ENCODE data around the gene POLR1A.
A peak's percentile ranks its signal among the peaks of the same experiment; 100 is the strongest.

POLR1A gene

DNA sequence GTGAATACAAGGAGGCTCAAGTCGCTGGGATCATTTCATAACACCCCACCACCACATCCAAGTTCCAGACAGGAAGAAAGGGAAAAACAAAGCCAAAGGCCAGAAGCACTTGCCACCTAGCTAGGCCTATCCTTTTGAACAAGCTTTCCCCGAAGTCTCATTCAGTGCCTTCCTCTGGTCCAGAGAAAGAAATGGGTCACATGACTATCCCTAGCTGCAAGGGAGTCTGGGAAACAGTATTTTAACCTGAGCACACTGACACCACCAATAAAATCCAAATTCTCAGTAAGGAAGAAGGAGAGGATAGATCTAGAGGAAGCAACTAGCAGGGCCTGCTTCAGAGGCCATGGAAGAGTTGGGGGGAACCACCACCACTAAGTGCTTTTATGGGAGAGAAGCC, 91.2 kb downstream of the POLR1A start:
- ATAC-seq (replicated peaks) (no peak), DNase-seq (no peak)
- peaks cover 5 to 7% of the 10 kb centered on the region in 2 donors for H3K9me3 Mint-ChIP-seq
- peaks cover 8 to 23% of the 10 kb centered on the region in 2 donors for H3K4me1 Mint-ChIP-seq (ENCODE audit: low read depth in 2 of 2)
- H3K27me3 Mint-ChIP-seq: no peaks in the 10 kb centered on the region
- peaks cover 6% of the 10 kb centered on the region for H3K36me3 Mint-ChIP-seq (ENCODE audit: insufficient read depth)
- H3K27ac Mint-ChIP-seq: peak overlapping the region in 1 of 2 donors; percentile 79
- no peak overlapping the region for H3K4me3 Mint-ChIP-seq

DNA sequence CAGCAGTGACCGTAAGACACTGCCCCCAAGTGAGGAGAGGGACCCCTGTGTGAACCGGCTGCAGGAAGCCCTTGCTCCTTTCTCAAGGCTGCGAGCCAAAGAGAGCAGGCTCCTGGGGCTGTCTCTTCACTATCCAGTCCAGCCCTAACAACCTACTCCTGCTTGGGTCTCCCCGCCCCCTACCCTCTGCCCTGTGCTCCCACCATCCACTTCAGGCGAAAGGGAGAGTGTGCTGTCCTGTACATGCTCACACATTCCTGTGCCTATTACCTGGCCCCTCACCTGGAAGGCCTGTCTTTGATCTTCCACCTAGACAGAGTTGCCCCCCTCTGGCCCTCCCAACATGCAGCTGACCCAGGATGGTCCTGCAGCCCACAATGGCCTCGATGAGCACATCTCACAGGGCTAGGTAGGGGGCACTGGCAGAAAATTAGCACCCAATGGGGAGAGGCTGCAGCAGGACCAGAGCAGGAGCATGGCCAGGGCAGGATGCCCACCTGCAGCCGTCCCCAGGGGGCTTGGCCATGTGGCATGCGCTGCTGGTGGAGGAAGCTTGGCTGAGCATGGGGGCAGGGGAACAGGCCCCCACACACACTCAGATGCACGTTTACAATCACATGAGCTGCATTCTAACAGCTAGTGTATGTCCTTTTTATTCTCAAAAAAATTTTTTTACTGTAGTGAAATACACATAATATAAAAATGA, 93.5 kb downstream of the POLR1A start:
- H3K9me3 Mint-ChIP-seq: peaks cover 5 to 7% of the 10 kb centered on the region in 2 donors
- peaks cover 3% of the 10 kb centered on the region for H3K36me3 Mint-ChIP-seq (ENCODE audit: insufficient read depth)
- DNase-seq: no peak
- H3K4me1 Mint-ChIP-seq (ENCODE audit: low read depth in 2 of 2): peaks cover 7 to 18% of the 10 kb centered on the region in 2 donors
- H3K4me3 Mint-ChIP-seq: no peak overlapping the region
- H3K27ac Mint-ChIP-seq: peak overlapping the region in 1 of 2 donors; percentile 18
- H3K27me3 Mint-ChIP-seq: no peaks in the 10 kb centered on the region
- ATAC-seq (replicated peaks): no peak

DNA sequence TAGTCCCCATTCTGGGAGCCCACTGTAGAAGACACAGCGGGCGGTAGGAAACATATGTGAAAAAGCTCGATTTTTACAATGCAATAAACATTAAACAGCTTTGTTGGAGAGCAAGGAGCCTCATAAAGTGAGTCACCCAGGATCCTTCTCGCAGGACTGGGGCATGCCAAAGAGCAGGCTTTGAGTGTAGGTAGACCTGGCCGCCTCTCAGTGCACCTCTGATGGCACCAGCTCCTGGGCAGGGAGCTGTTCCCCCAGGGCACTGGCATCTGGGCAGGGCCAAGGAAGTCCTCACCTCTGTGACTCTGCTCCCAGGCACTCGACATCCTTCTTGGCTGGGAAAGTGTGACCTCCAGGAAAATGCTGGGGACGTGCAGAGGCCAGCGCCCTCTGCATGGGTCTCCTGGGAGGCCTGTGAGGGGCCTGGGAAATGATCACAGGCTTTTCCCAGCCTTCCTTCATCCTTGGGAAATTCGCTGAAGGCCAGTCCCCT, 94.2 kb downstream of the POLR1A start:
- DNase-seq (no peak), ATAC-seq (replicated peaks) (no peak)
- H3K4me3 Mint-ChIP-seq: no peak overlapping the region
- peaks cover 3% of the 10 kb centered on the region for H3K36me3 Mint-ChIP-seq (ENCODE audit: insufficient read depth)
- no peaks in the 10 kb centered on the region for H3K27me3 Mint-ChIP-seq
- H3K9me3 Mint-ChIP-seq: peaks cover 5 to 7% of the 10 kb centered on the region in 2 donors
- H3K27ac Mint-ChIP-seq: no peak overlapping the region
- peaks cover 7 to 12% of the 10 kb centered on the region in 2 donors for H3K4me1 Mint-ChIP-seq (ENCODE audit: low read depth in 2 of 2)

DNA sequence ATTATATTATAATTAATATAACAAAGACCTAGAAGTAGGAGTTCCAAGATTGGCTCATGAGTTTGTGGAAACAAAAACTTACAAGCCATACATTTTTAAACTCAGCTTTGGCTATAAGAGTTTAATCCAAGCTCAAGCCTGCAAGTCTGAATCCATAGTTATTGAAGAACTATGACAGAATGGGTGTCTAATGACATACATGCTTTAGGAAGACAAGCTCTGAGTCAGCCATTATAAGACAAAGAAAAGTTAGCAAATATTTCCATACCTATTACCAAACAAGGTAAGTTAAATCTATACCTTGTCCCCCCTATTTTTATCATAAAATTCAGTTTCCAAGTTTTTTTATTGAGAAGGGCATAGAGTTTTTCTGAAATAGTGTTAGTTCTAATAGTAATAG, 95.6 kb downstream of the POLR1A start:
- H3K27me3 Mint-ChIP-seq: no peaks in the 10 kb centered on the region
- ATAC-seq (replicated peaks) (no peak), DNase-seq (no peak)
- no peak overlapping the region for H3K4me3 Mint-ChIP-seq
- H3K9me3 Mint-ChIP-seq: peaks cover 5 to 7% of the 10 kb centered on the region in 2 donors
- H3K36me3 Mint-ChIP-seq (ENCODE audit: insufficient read depth): peaks cover 3% of the 10 kb centered on the region
- no peak overlapping the region for H3K27ac Mint-ChIP-seq
- H3K4me1 Mint-ChIP-seq (ENCODE audit: low read depth in 2 of 2): peaks cover 7 to 9% of the 10 kb centered on the region in 2 donors

DNA sequence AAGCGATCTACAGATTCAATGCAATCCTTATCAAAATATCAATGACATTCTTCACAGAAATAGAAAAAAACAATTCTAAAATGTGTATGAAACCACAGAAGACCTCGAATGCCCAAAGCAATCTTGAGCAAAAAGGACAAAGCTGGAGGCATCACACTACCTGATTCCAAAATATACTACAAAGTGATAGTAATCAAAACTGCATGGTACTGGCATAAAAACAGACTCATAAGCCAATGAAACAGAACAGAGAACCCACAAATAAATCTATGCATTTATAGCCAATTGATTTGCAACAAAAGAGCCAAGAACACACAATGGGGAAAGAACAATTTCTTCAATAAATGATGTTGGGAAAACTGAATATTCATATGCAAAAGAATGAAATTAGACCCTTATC, 99.2 kb downstream of the POLR1A start:
- ATAC-seq (replicated peaks) (no peak), DNase-seq (no peak)
- Mint-ChIP-seq H3K36me3 (ENCODE audit: insufficient read depth) (peaks cover 1% of the 10 kb centered on the region), H3K4me3 (no peak overlapping the region), H3K27me3 (no peaks in the 10 kb centered on the region), H3K4me1 (ENCODE audit: low read depth in 2 of 2) (peaks cover 3 to 7% of the 10 kb centered on the region in 2 donors), H3K27ac (no peak overlapping the region), H3K9me3 (no peaks in the 10 kb centered on the region)

DNA sequence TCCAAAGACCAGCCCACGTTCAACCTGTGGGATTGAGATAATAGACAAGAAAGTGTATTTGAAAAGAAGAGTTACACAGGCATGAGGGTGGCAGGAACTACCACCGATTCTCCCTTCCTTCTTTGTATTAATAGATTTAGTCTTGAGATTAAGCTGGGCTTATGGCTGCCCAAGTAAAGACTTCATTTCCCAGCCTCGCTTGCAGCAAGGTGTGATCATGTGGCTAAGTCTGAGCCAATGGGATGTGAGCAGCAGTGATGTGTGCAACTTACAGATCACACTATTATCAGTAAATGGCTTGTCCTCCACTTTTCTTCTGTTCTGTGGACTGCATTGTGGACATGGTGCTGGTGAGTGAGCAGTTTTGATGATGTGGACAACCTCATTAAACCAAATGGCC, 101.7 kb downstream of the POLR1A start:
- Mint-ChIP-seq H3K36me3 (ENCODE audit: insufficient read depth) (no peaks in the 10 kb centered on the region), H3K4me1 (ENCODE audit: low read depth in 2 of 2) (peaks cover 19 to 29% of the 10 kb centered on the region in 2 donors), H3K27me3 (no peaks in the 10 kb centered on the region), H3K4me3 (no peak overlapping the region), H3K27ac (no peak overlapping the region), H3K9me3 (no peaks in the 10 kb centered on the region)
- ATAC-seq (replicated peaks): no peak
- DNase-seq: no peak

DNA sequence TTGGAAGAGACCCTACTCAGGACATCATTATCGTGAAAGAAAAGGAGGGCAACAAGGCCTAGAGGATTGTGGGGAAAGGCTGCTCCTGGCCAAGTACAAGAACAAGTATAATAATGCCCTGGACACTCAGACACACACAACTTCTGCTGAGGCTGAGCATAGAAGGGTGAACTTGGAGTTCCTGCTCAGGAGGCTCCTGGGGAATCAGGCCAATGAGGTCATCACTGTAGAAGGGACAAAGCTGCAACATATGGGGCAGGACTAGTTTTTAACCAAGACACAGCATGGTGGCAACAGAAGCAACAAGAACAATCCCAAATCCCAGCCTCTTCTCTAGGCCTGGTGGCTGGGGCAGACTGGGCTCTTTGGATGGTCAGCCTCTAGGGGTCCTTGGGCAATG, 102.6 kb downstream of the POLR1A start:
- Mint-ChIP-seq H3K27ac (no peak overlapping the region), H3K4me3 (no peak overlapping the region), H3K27me3 (no peaks in the 10 kb centered on the region), H3K36me3 (ENCODE audit: insufficient read depth) (no peaks in the 10 kb centered on the region), H3K9me3 (no peaks in the 10 kb centered on the region), H3K4me1 (ENCODE audit: low read depth in 2 of 2) (peaks cover 24 to 32% of the 10 kb centered on the region in 2 donors)
- DNase-seq: no peak
- ATAC-seq (replicated peaks): no peak

DNA sequence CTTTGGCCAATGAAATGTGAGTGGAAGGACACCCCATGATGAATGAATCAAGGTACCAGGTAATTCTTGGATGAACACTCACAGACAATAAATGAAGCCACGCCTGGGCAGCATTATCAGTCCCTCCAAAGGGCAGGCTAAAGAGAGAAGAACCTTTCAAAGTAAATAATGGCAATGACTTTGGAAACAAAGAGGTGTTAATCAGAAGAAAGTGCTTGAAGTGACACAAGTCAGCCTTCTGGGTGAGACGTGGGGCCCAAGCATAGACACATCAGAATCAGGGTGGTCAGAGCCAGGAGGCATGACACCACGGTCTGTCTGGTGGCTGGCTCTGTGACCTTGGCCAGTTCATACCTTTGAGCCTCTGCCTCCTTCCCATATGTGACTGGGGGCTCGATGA, 103.3 kb downstream of the POLR1A start:
- no peak for ATAC-seq (replicated peaks)
- no peak overlapping the region for H3K4me3 Mint-ChIP-seq
- no peaks in the 10 kb centered on the region for H3K9me3 Mint-ChIP-seq

DNA sequence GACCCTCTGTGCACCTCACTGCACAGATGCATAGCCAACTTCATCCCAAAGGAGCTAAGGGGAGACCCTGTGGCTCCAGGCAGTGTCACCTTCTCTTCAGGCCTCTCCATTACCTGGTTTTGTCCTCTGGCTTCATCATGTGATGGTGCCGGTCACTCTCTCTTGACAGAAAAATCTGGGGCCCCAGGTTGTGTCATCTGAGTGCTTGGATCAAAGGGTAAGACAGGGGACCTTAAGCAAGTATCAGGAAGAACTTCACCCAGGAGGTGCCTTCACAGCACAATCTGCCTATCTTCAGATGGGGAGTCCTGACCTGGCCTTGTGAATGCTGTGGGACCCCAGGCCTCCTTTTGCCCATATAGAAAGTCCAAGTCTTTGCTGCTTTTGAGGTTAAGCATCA, 104.4 kb downstream of the POLR1A start:
- ATAC-seq (replicated peaks) (no peak), DNase-seq (no peak)
- Mint-ChIP-seq H3K27ac (peak overlapping the region; percentile 95 to 97), H3K9me3 (no peaks in the 10 kb centered on the region), H3K36me3 (ENCODE audit: insufficient read depth) (no peaks in the 10 kb centered on the region), H3K4me3 (peak overlapping the region in 1 of 2 donors; percentile 45), H3K27me3 (no peaks in the 10 kb centered on the region), H3K4me1 (ENCODE audit: low read depth in 2 of 2) (peaks cover 30 to 33% of the 10 kb centered on the region in 2 donors)

More for the DNA sequence above, 103.3 kb downstream of the POLR1A start:
- no peak for DNase-seq
- Mint-ChIP-seq H3K4me1 (ENCODE audit: low read depth in 2 of 2) (peaks cover 24 to 32% of the 10 kb centered on the region in 2 donors), H3K27me3 (no peaks in the 10 kb centered on the region), H3K36me3 (ENCODE audit: insufficient read depth) (no peaks in the 10 kb centered on the region), H3K27ac (no peak overlapping the region)

DNA sequence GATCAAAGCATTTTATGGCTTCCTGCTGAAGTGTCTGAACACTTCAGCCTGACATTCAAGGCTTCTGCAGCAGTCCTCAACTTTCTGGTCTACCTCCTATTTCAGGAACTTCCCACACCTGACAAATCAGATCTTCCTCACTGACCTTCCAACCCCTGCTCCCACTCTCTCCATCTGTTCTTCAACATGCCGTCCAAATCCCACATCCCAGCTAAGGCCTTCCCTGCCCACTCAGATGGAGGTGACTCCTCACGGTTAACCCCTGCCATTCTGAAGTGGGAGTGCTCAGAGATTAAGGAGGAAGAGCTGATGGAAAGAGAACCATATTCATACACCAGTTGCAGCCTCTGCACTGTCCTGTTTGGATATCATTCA, 104.8 kb downstream of the POLR1A start:
- no peak for ATAC-seq (replicated peaks)
- Mint-ChIP-seq H3K4me1 (ENCODE audit: low read depth in 2 of 2) (peaks cover 30 to 33% of the 10 kb centered on the region in 2 donors), H3K4me3 (peak overlapping the region in 1 of 2 donors; percentile 45), H3K9me3 (no peaks in the 10 kb centered on the region), H3K36me3 (ENCODE audit: insufficient read depth) (no peaks in the 10 kb centered on the region), H3K27me3 (no peaks in the 10 kb centered on the region), H3K27ac (peak overlapping the region; percentile 95 to 97)
- DNase-seq: no peak

DNA sequence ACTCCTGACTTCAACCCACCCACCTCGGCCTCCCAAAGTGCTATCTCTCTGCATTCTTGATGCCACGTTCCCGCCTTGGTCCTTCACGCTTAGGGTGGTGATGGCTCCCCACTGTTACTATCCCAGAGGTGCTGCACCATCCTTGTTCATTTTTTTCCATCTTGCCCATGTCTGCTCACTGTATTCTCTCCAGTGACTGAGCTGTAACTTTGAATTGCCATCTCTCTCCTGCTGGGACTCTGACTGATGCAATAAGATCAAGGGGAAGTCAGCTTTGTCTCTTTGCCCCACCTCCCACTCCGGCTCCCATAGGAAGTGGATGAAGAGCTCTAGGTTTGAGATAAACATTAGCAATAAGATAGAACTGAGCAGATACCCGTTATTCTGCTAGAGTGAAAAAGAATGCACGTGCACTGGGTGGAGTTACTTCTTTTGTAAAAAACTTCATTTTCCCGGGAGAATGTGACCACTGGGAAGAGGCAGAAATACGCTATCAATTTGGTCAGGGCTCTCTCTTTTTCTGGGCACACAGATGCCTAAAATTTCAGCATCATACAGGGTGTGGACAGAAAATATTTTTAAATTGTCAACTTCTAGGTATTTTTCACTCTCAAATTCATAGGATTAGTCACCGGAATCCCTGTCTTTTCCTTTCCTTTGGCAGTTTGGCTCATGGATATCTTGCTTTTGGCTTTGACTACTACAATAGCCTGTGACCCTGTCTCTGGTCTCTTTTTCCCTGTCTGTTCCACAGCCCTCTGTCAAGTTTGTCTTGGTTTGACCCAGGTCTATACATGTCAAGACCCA, 105.4 kb downstream of the POLR1A start:
- Mint-ChIP-seq H3K27me3 (no peaks in the 10 kb centered on the region), H3K9me3 (no peaks in the 10 kb centered on the region), H3K36me3 (ENCODE audit: insufficient read depth) (no peaks in the 10 kb centered on the region), H3K4me3 (peak overlapping the region; percentile 54 to 69), H3K4me1 (ENCODE audit: low read depth in 2 of 2) (peaks cover 35 to 38% of the 10 kb centered on the region in 2 donors), H3K27ac (peak overlapping the region; percentile 95 to 97)
- ATAC-seq (replicated peaks) (no peak), DNase-seq (no peak)

DNA sequence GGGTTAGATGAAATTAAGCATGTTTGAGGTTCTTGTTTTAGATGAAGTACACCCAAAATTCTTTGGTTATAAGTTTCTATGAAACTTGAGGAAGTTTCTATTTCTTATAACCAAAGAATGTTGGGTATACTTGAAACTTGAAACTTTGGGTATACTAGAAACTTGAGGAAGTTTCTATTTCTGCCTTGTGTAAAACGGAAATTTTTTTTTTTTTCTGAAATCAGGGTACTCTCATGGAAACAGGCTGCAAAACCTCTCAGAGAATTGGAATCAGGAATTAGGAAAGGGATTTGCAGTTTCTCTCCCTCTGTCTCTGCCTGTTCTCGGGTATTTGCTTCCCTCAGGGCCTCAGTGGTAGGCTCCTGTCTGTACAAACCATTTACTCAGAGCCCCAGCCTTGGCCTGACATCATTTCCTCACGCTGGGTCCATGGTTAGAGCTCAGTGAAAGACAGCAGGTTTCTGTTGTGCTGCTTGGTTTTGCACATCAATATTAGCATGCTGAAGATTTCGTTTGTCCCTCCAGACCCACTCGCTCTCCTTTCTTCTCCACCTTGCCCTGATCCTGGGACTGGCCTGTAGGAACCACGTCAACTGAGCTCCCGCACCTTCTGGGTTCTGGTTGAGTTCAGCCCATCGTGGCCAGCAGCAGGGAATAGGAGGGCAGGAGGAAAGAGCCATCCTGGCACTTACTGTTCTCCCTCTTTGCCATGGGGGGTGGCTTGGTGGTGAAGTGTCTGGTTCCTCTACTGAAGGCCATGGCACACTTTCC, 106.4 kb downstream of the POLR1A start:
- H3K4me1 Mint-ChIP-seq (ENCODE audit: low read depth in 2 of 2): peaks cover 45 to 49% of the 10 kb centered on the region in 2 donors
- peak; percentile 21 to 31 (median 31) for DNase-seq
- H3K27ac Mint-ChIP-seq: peak overlapping the region; percentile 95 to 97

More for the DNA sequence above, 106.4 kb downstream of the POLR1A start:
- Mint-ChIP-seq H3K4me3 (peak overlapping the region; percentile 54 to 69), H3K36me3 (ENCODE audit: insufficient read depth) (no peaks in the 10 kb centered on the region), H3K9me3 (no peaks in the 10 kb centered on the region), H3K27me3 (no peaks in the 10 kb centered on the region)
- ATAC-seq (replicated peaks): peak; percentile 94

Data from effector memory CD8-positive, alpha-beta T cell (primary cell).